GM19372 (cell line): ENCODE data around the gene SHOC2.

ENCODE experiments used
- ATAC-seq: cut with Tn5 transposase; IDR thresholded peaks from one replicate; pipeline ENCODE4 v1.9.1; 2021; ENCODE audit warnings: mild to moderate bottlenecking, low read depth, moderate library complexity; ENCODE audit not compliant: unreplicated experiment

SHOC2 gene

GRCh38 chr10:110977662-110978061 lies 58.3 kb downstream of the SHOC2 start:
- no peak for ATAC-seq

- no peak for ATAC-seq
Measured at GRCh38 chr10:110978204-110978603, 58.8 kb downstream of the SHOC2 start.

GRCh38 chr10:110979611-110980010 lies 60.2 kb downstream of the SHOC2 start:
- no peak for ATAC-seq

DNA sequence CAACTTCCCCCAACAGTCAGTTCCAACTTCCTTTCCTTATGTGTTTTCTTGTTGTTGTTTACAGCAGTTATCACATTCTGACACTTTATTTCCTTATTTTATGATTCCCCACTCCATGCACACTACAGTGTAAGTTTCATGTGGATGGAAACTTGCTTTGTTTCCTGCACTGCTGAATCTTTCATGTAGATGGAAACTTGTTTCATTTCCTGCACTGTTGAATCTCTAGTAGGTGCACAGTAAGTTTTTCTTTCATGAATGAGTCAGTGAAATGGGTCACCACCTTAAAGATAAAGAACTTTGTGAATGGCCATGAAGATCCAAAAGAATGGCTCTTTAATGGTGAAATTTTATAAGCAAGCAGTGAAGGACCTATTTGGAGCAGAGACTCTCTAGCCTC lies 61.4 kb downstream of the SHOC2 start:
- ATAC-seq = no peak

GRCh38 chr10:110983466-110983865 lies 64.1 kb downstream of the SHOC2 start:
- no peak for ATAC-seq

- ATAC-seq = no peak
Measured at GRCh38 chr10:110985497-110986275, 66.3 kb downstream of the SHOC2 start.

DNA sequence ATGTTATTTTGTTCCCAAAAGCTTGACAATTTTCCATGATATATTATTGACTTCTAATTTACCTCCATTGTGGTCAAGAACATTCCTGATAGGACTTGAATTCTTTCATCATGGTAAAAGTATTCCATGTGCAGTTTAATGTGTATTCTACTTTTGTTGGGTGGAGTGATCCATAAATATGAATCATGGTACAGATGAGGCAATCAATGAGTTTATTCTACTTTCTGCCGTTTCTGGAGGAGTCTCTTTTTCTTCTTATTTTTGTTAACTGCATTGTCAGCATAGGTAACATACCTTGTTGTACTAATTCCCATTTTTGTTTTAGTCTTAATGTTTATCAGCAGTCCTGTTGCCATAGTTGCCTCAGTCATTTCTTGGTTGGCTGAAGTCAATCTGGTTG lies 69.6 kb downstream of the SHOC2 start:
- no peak for ATAC-seq

DNA sequence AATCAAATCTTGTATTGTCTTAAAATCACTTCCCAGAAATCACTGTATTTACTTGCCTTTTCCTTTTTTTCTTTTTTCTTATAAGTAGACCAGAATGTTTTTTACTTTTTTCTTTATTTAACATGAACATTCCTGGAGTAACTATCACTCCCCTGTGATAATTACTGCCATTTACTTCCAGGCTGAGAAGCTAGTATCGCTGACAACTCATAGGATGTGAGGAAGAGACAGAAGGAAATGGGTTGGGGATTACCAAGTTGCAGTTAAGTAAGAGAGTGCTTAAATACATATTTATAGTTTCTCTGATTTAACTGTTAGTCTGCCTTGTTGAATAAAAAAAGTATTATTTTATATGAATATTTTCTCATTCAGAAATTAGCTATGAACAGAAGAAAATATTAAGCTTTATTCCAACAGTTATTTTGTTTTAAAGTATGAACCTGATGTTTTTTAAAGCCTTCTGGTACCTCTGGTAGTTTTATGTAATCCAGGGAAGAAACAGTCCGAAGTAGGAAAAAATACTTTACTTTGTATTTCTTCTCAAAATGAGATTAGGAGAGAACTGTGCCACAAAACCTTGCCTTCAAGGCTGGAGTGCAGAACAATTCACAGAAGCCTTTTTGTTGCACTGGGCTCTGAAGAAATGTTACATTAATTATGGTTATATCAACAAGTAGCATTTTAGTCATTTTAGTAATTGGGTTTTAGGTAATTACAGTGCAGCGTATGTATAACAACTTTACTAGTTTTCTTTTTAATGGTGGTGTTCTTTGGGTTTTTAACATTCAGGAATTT lies 72.8 kb downstream of the SHOC2 start:
- no peak for ATAC-seq

- peak; percentile 60 for ATAC-seq
Measured at GRCh38 chr10:110993024-110993693, 73.8 kb downstream of the SHOC2 start.

GRCh38 chr10:110994406-110995086 lies 75.1 kb downstream of the SHOC2 start:
- no peak for ATAC-seq

DNA sequence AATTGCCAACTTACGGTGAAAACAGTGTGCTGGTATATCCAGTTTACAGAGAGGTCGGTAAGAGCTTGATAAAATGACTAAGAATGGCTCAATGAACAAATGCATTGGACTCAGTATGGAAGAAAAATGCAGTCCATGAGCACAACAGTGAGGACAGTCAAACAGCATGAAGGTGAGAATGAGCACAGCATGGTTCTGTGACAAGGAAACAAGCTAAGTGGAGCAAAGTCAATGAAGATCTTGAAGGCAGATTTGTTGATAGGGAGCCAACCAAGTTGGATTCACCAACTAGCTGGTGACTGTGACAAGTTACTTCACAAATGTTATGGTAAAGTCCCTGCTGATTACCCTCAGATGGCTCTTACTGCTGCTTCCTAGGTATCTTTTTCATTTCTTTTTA lies 75.9 kb downstream of the SHOC2 start:
- ATAC-seq = no peak

DNA sequence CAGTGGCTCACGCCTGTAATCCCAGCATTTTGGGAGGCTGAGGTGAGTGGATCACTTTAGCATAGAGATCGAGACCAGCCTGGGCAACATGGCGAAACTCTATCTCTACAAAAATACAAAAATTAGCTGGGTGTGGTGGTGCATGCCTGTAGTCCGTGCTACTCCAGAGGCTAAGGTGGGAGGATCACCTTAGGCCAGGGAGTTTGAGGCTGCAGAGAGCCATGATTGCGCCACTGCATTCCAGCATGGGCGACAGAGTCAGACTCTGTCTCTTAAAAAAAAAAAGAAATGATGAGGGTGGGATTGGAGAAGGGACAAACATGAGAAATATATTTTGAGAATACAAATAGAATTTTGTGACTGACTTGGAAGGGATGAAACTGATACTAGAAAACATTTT lies 76.9 kb downstream of the SHOC2 start:
- no peak for ATAC-seq

DNA sequence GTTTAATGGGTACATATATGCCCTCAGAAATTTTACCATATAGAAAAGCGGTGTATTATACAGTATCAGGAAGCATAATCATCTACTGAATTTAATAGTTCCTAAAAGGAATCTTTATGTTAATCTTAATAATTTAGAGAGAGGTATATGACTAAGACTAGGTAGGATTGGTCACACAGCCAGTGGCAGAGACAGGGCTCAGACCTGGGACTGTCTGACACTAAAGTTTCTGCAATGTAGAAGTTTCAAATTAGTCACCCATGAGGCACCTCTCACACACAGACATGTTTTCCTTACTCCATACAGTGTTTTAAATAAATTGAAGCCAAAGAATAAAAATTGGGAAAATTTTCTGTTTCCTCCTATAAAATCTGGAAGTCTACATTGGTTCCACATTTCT lies 84.6 kb downstream of the SHOC2 start:
- no peak for ATAC-seq

GRCh38 chr10:111007486-111007885 lies 88.1 kb downstream of the SHOC2 start:
- no peak for ATAC-seq

DNA sequence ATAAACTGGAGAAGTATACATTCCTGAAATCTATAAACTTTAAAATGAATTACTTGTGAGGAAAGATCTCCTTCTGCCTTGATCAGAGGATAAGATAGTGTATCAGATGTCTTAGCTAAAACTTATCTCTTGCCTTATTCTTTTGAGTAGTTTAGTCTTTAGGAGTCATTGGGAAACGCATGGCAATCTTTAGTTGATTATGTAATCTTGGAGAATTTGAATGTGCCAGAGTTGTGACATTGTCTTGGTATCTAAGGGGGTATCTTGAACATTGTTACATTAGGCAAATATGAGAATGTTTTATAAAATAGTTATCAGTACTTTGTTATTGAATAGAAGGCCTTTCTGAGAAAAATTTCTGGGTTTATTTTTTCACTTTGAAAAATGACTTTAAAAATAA lies 95.8 kb downstream of the SHOC2 start:
- no peak for ATAC-seq

DNA sequence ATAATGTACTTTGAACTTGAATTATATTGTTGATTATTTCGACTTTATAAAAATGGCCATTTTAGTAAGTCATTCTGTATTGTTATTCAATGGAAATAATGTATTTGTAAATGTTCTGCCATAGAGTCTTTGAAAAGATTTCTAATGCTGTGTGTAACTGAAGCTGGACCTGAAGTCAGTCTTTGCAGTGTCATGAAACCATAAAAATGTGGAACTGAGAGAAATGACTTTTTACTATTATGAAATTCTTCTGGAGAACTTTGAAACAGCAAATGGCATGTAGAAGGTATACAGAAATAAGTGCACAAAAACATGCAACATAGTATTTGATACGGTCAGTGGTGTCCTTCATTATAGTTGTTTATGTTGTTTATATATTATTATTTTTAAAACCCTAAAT lies 97.7 kb downstream of the SHOC2 start:
- ATAC-seq = no peak

- ATAC-seq = no peak
Measured at GRCh38 chr10:111018021-111018420, 98.6 kb downstream of the SHOC2 start.

- ATAC-seq = no peak
Measured at GRCh38 chr10:111023060-111023459, 103.7 kb downstream of the SHOC2 start.

GRCh38 chr10:111030042-111030750 lies 110.8 kb downstream of the SHOC2 start:
- no peak for ATAC-seq

GRCh38 chr10:111034598-111035310 lies 115.3 kb downstream of the SHOC2 start:
- no peak for ATAC-seq
